Stimulated activated naive CD4-positive, alpha-beta T cell treated with Interleukin-2 at 50 U/mL for 16 hours (primary cell): ENCODE results near the gene PTPRM.

Source experiments
- DNase-seq: peaks from one replicate; lab custom pipeline; 2025; lab: John Stamatoyannopoulos, UW

Gene PTPRM

GRCh38 chr18:8005870-8006569, 438.9 kb downstream of the PTPRM start:
- DNase-seq, result no peak

- DNase-seq, result no peak
Observed at GRCh38 chr18:8006979-8007378, 439.9 kb downstream of the PTPRM start.

- no peak for DNase-seq
Observed at GRCh38 chr18:8008033-8008432, 440.9 kb downstream of the PTPRM start.

- DNase-seq, result no peak
Observed at GRCh38 chr18:8011361-8011760, 444.2 kb downstream of the PTPRM start.

- no peak for DNase-seq
Observed at GRCh38 chr18:8011906-8012305, 444.8 kb downstream of the PTPRM start.

GRCh38 chr18:8018701-8019331, 451.7 kb downstream of the PTPRM start:
- no peak for DNase-seq

- no peak for DNase-seq
Observed at GRCh38 chr18:8019600-8019999, 452.5 kb downstream of the PTPRM start.

GRCh38 chr18:8020132-8020846, 453.2 kb downstream of the PTPRM start:
- DNase-seq, result no peak

GRCh38 chr18:8029061-8029460, 461.9 kb downstream of the PTPRM start:
- no peak for DNase-seq

GRCh38 chr18:8029731-8030130, 462.6 kb downstream of the PTPRM start:
- DNase-seq, result no peak

- no peak for DNase-seq
Observed at GRCh38 chr18:8030201-8030600, 463.1 kb downstream of the PTPRM start.

GRCh38 chr18:8031496-8031895, 464.4 kb downstream of the PTPRM start:
- DNase-seq, result no peak

- DNase-seq, result no peak
Observed at GRCh38 chr18:8034674-8035073, 467.6 kb downstream of the PTPRM start.

- DNase-seq, result no peak
Observed at GRCh38 chr18:8036551-8036950, 469.4 kb downstream of the PTPRM start.

- no peak for DNase-seq
Observed at GRCh38 chr18:8037296-8037695, 470.2 kb downstream of the PTPRM start.

- DNase-seq, result no peak
Observed at GRCh38 chr18:8040021-8040420, 472.9 kb downstream of the PTPRM start.

GRCh38 chr18:8041526-8042111, 474.5 kb downstream of the PTPRM start:
- no peak for DNase-seq

- DNase-seq, result no peak
Observed at GRCh38 chr18:8044004-8044403, 476.9 kb downstream of the PTPRM start.

- DNase-seq, result no peak
Observed at GRCh38 chr18:8045160-8045883, 478.2 kb downstream of the PTPRM start.

GRCh38 chr18:8045884-8046281, 478.8 kb downstream of the PTPRM start:
- peak; percentile 47 for DNase-seq

GRCh38 chr18:8046441-8046840, 479.3 kb downstream of the PTPRM start:
- DNase-seq, result no peak

GRCh38 chr18:8049147-8049546, 482.0 kb downstream of the PTPRM start:
- no peak for DNase-seq
